ENCODE data around the gene DNM3.
"Not testable (repeated sequence)": the region's sequence is repeated elsewhere in the genome, so short reads cannot be mapped to it uniquely, and the experiment has no call there.

DNM3 gene

GRCh38 chr1:172024944-172025738 is 183.8 kb downstream of the DNM3 start:
- in situ Hi-C loops (cut with MboI; ENCODE audit: low sequenced_read_pairs): not testable (repeated sequence)

GRCh38 chr1:172040466-172040865 is 199.2 kb downstream of the DNM3 start:
- no peaks in the 10 kb centered on the region for H3K27me3 ChIP-seq (ENCODE audit: low read depth)
- DNase-seq (ENCODE audit: low spot score in 2 of 2): no peak
- H3K4me3 ChIP-seq: no peak overlapping the region
- in situ Hi-C loops (cut with MboI; ENCODE audit: low sequenced_read_pairs): no loop called here
- H3K36me3 ChIP-seq (replicated peaks): no peaks in the 10 kb centered on the region
- no peaks in the 10 kb centered on the region for H3K4me1 ChIP-seq
- no peaks in the 10 kb centered on the region for H3K9me3 ChIP-seq

More at GRCh38 chr1:172024944-172025738, 183.8 kb downstream of the DNM3 start:
- H3K4me3 ChIP-seq; DNase-seq (ENCODE audit: low spot score in 2 of 2); H3K9me3 ChIP-seq; H3K36me3 ChIP-seq (replicated peaks); H3K4me1 ChIP-seq; H3K27me3 ChIP-seq (ENCODE audit: low read depth): not testable (repeated sequence)

DNA sequence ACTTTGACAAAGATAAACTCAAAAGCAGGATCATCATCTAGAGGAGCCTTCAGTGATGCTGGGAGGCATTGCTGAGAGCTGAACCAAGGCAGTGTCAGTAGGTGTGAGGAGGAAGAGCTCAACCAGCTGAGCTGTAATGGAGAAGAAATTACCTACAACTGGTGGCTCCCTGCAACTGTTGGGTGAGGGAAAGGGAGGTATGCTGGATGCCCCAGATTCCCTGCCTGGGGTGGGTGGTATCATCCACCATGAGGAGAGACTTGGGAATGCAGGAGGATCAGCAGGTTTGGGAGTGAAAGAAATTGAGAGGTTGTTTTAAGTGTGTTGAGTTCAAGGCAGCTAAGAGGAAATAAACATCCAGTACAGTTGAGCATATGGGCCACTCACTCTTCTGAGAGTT is 199.8 kb downstream of the DNM3 start:
- Histone ChIP-seq H3K4me1 (no peaks in the 10 kb centered on the region), H3K27me3 (ENCODE audit: low read depth) (no peaks in the 10 kb centered on the region), H3K4me3 (no peak overlapping the region), H3K36me3 (replicated peaks) (no peaks in the 10 kb centered on the region), H3K9me3 (no peaks in the 10 kb centered on the region)
- in situ Hi-C loops (cut with MboI; ENCODE audit: low sequenced_read_pairs): no loop called here
- DNase-seq (ENCODE audit: low spot score in 2 of 2): no peak

DNA sequence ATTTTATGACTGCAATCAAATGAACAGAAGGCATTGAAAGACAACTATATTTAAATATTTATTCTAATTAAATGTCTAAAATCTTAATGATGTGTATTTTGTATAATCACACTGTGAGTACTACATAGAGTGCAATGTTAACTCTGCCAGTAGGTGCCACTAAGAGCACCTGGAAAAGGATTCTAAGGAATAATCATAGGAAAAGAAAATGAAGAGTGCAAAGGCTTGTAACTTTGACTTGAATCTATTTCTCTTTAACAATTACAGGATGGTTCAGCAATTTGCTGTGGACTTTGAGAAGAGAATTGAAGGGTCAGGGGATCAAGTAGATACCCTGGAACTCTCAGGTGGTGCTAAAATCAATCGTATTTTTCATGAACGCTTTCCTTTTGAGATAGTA is 200.4 kb downstream of the DNM3 start:
- in situ Hi-C loops (cut with MboI; ENCODE audit: low sequenced_read_pairs): no loop called here
- Histone ChIP-seq H3K27me3 (ENCODE audit: low read depth) (no peaks in the 10 kb centered on the region), H3K36me3 (replicated peaks) (no peaks in the 10 kb centered on the region), H3K4me1 (no peaks in the 10 kb centered on the region), H3K4me3 (no peak overlapping the region), H3K9me3 (no peaks in the 10 kb centered on the region)
- DNase-seq (ENCODE audit: low spot score in 2 of 2): no peak

- Histone ChIP-seq H3K36me3 (replicated peaks) (no peaks in the 10 kb centered on the region), H3K27me3 (ENCODE audit: low read depth) (no peaks in the 10 kb centered on the region), H3K4me1 (no peaks in the 10 kb centered on the region), H3K9me3 (no peaks in the 10 kb centered on the region), H3K4me3 (no peak overlapping the region)
- DNase-seq (ENCODE audit: low spot score in 2 of 2): no peak
- in situ Hi-C loops (cut with MboI; ENCODE audit: low sequenced_read_pairs): no loop called here
Observed at GRCh38 chr1:172043900-172044299, 202.6 kb downstream of the DNM3 start.

DNA sequence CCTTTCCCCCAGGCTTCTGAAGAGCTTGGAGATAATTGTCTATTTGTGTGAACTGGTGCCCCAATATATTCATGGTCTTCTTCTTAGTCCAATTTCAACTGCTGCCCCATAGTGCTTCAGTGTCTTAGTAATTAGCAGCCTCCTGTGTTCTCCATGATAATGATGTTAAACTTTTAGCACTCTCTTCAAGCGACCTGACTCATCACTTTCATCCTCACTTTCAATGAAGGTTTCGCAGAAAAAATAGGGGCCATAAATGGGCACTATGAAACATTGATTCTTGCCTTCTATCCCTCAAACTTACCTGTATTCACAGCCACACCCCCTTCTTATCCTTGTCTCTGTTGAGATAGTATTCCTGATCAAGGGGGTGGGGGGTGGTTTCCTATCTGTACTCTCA is 210.6 kb downstream of the DNM3 start:
- no peak for DNase-seq (ENCODE audit: low spot score in 2 of 2)
- Histone ChIP-seq H3K36me3 (replicated peaks) (no peaks in the 10 kb centered on the region), H3K4me1 (no peaks in the 10 kb centered on the region), H3K27me3 (ENCODE audit: low read depth) (no peaks in the 10 kb centered on the region), H3K4me3 (no peak overlapping the region), H3K9me3 (no peaks in the 10 kb centered on the region)
- in situ Hi-C loops (cut with MboI; ENCODE audit: low sequenced_read_pairs): no loop called here

- Histone ChIP-seq H3K4me3 (no peak overlapping the region), H3K27me3 (ENCODE audit: low read depth) (no peaks in the 10 kb centered on the region), H3K9me3 (no peaks in the 10 kb centered on the region), H3K4me1 (no peaks in the 10 kb centered on the region), H3K36me3 (replicated peaks) (no peaks in the 10 kb centered on the region)
- in situ Hi-C loops (cut with MboI; ENCODE audit: low sequenced_read_pairs): no loop called here
- no peak for DNase-seq (ENCODE audit: low spot score in 2 of 2)
Observed at GRCh38 chr1:172054172-172054571, 212.9 kb downstream of the DNM3 start.

GRCh38 chr1:172055816-172056419 is 214.6 kb downstream of the DNM3 start:
- H3K36me3 ChIP-seq (replicated peaks); H3K4me3 ChIP-seq; H3K27me3 ChIP-seq (ENCODE audit: low read depth); in situ Hi-C loops (cut with MboI; ENCODE audit: low sequenced_read_pairs); H3K4me1 ChIP-seq; DNase-seq (ENCODE audit: low spot score in 2 of 2); H3K9me3 ChIP-seq: not testable (repeated sequence)

DNA sequence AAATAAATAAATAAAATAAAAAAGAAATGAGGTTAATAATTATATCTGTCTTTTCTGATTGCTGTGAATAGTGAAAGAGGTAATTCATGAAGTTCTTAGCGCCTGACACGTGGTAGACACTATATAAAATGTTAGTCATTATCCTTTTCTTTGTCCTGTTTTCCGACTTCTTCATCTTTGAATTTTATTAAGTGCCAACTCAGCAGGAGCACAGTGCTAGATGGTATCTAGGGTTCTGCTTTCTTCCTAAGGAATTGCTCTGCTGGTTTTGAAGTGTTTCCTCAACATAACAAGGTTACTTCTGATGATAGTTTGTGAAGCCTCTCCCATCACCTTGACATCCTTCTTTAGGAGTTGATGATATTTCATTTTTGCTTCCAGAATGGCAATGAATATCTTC is 227.0 kb downstream of the DNM3 start:
- no peaks in the 10 kb centered on the region for H3K4me1 ChIP-seq
- in situ Hi-C loops (cut with MboI; ENCODE audit: low sequenced_read_pairs): no loop called here
- H3K9me3 ChIP-seq: no peaks in the 10 kb centered on the region
- H3K4me3 ChIP-seq: no peak overlapping the region
- H3K27me3 ChIP-seq (ENCODE audit: low read depth): no peaks in the 10 kb centered on the region
- no peak for DNase-seq (ENCODE audit: low spot score in 2 of 2)
- no peaks in the 10 kb centered on the region for H3K36me3 ChIP-seq (replicated peaks)

GRCh38 chr1:172069051-172069450 is 227.8 kb downstream of the DNM3 start:
- no peak overlapping the region for H3K4me3 ChIP-seq
- no peaks in the 10 kb centered on the region for H3K4me1 ChIP-seq
- H3K27me3 ChIP-seq (ENCODE audit: low read depth): no peaks in the 10 kb centered on the region
- DNase-seq (ENCODE audit: low spot score in 2 of 2): no peak
- H3K36me3 ChIP-seq (replicated peaks): no peaks in the 10 kb centered on the region
- in situ Hi-C loops (cut with MboI; ENCODE audit: low sequenced_read_pairs): no loop called here
- no peaks in the 10 kb centered on the region for H3K9me3 ChIP-seq

DNA sequence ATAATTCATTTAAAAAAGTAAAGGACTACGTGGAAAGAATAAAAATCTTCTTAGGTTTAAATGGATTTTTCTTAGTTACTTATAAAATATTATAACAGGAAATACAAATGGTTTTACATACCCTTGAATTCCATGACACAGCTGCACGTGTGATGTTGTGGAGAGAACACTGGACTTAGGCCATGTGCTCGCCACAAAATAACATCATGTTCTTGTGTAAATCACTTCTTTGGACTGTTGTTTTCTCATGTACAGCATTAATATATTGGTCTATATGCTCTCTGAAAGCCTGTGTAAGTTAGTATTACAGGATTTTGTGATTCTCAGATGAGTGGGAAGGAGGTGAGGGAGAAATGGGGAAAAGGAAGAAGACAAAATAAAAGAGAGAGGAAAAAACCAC is 228.2 kb downstream of the DNM3 start:
- H3K36me3 ChIP-seq (replicated peaks): no peaks in the 10 kb centered on the region

DNA sequence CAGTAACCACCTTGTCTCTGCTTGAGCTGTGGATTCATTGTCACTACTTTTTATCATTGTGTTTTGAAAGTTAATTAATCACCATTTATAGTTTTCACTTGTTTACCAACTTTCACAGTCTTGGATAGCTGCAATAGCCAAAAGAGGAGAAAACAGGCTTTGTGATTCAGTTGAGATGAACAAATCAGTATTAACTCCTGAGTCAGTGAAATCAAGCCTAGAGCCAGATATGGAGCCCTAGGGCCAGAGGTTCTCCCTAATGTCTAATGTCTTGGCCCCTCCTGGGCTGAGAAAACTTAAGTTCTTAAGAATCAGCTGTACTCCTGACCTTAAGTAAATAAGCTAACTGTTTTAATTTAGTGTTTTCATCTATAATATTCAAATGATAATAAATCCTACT is 228.8 kb downstream of the DNM3 start:
- no peak for DNase-seq (ENCODE audit: low spot score in 2 of 2)
- Histone ChIP-seq H3K36me3 (replicated peaks) (no peaks in the 10 kb centered on the region), H3K27me3 (ENCODE audit: low read depth) (no peaks in the 10 kb centered on the region), H3K9me3 (no peaks in the 10 kb centered on the region), H3K4me3 (no peak overlapping the region), H3K4me1 (no peaks in the 10 kb centered on the region)
- in situ Hi-C loops (cut with MboI; ENCODE audit: low sequenced_read_pairs): no loop called here

More for the DNA sequence above, 228.2 kb downstream of the DNM3 start:
- DNase-seq (ENCODE audit: low spot score in 2 of 2): no peak
- in situ Hi-C loops (cut with MboI; ENCODE audit: low sequenced_read_pairs): no loop called here
- Histone ChIP-seq H3K4me3 (no peak overlapping the region), H3K9me3 (no peaks in the 10 kb centered on the region), H3K4me1 (no peaks in the 10 kb centered on the region), H3K27me3 (ENCODE audit: low read depth) (no peaks in the 10 kb centered on the region)

DNA sequence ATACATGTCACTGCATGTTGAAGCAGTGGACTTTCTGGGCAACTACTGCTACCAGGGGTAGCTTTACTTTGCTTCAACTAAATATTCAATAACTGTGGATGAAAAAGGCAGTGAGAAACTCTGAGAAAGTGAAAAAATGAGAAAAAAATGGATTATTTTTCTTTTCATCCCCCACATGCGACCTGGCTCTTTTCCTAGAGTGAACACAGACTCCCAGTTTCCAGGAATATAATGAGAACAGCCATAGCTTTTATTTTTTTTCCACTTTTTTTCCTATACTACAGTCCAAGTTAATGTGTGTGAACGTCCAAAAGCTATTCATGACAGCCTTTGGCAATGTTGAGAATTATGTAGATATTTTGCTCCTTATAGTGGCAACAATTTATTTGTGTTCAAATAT is 230.4 kb downstream of the DNM3 start:
- no peak overlapping the region for H3K4me3 ChIP-seq
- H3K36me3 ChIP-seq (replicated peaks): no peaks in the 10 kb centered on the region
- H3K4me1 ChIP-seq: no peaks in the 10 kb centered on the region
- in situ Hi-C loops (cut with MboI; ENCODE audit: low sequenced_read_pairs): no loop called here
- no peaks in the 10 kb centered on the region for H3K9me3 ChIP-seq
- H3K27me3 ChIP-seq (ENCODE audit: low read depth): no peaks in the 10 kb centered on the region
- DNase-seq (ENCODE audit: low spot score in 2 of 2): no peak

DNA sequence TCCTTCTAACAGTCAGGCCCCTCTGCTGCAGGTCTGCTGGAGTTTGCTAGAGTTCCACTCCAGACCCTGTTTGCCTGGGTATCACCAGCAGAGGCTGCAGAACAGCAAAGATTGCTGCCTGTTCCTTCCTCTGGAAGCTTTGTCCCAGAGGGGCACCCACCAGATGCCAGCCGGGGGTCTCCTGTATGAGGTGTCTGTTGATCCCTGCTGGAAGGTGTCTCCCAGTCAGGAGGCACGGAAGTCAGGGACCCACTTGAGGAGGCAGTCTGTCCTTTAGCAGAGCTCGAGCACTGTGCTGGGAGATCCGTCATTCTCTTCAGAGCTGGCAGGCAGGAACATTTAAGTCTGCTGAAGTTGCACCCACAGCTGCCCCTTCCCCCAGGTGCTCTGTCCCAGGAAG is 238.6 kb downstream of the DNM3 start:
- H3K4me3 ChIP-seq; H3K4me1 ChIP-seq; DNase-seq (ENCODE audit: low spot score in 2 of 2); H3K27me3 ChIP-seq (ENCODE audit: low read depth); H3K36me3 ChIP-seq (replicated peaks); in situ Hi-C loops (cut with MboI; ENCODE audit: low sequenced_read_pairs); H3K9me3 ChIP-seq: not testable (repeated sequence)

All from HAP-1 (cell line).